CD8-positive, alpha-beta memory T cell (primary cell): ENCODE results near the gene RASA1. TPM values are rescaled to one million over a fixed set of nuclear protein-coding genes. Genes with fewer than 3 reads are reported as not detected.
"Not testable (repeated sequence)": the region's sequence is repeated elsewhere in the genome, so short reads cannot be mapped to it uniquely, and the experiment has no call there.

Source experiments
- CTCF ChIA-PET: fragments of 350-600 bp; sonication (Branson Sonifier 250); formaldehyde crosslinking; loops from one replicate; lab custom pipeline; 2021; ENCODE audit warnings: antibody characterized with exemption; lab: Charles Lee
- POLR2A ChIA-PET: fragments of 350-600 bp; sonication (Branson Sonifier 250); formaldehyde crosslinking; loops from one replicate; lab custom pipeline; 2021; ENCODE audit warnings: antibody characterized with exemption; lab: Charles Lee
- DNase-seq, 5 donors: peaks; one replicate each; pipeline versions ENCODE4 v3.0.0 to v3.0.0-alpha.2; 2020 to 2022; ENCODE audit warnings: mixed read lengths in 1 of 5
- H3K27ac ChIP-seq: one replicate; pipeline ENCODE4 v1.7.0; 2013; ENCODE audit warnings: low read depth, mild to moderate bottlenecking, low read length, moderate library complexity
- H3K27me3 ChIP-seq: 2 replicates; pipeline ENCODE4 v1.7.0; 2013; ENCODE audit warnings: low read length, mild to moderate bottlenecking; ENCODE audit not compliant: insufficient read depth, poor library complexity, severe bottlenecking
- H3K36me3 ChIP-seq: 2 replicates; pipeline ENCODE4 v1.7.0; 2013; ENCODE audit warnings: mild to moderate bottlenecking, low read length, moderate library complexity; ENCODE audit not compliant: insufficient read depth
- H3K4me1 ChIP-seq: 2 replicates; pipeline ENCODE4 v1.7.0; 2013; ENCODE audit warnings: mild to moderate bottlenecking, low read length, moderate library complexity; ENCODE audit not compliant: insufficient read depth
- H3K4me3 ChIP-seq: 2 replicates; pipeline ENCODE4 v1.7.0; 2013; ENCODE audit warnings: mild to moderate bottlenecking, low read length
- H3K9me3 ChIP-seq: 2 replicates; pipeline ENCODE4 v1.7.0; 2013; ENCODE audit warnings: mild to moderate bottlenecking, low read length
- H3K27ac Mint-ChIP-seq, 8 donors: one replicate each; pipeline ENCODE4 v1.8.0; 2020 to 2021; ENCODE audit warnings: mixed read lengths in 8 of 8, mild to moderate bottlenecking in 6 of 8, inconsistent platforms in 3 of 8, moderate library complexity in 3 of 8
- H3K27me3 Mint-ChIP-seq, 2 donors: one replicate each; pipeline ENCODE4 v1.8.0; 2020 to 2021; ENCODE audit warnings: mixed read lengths in 2 of 2, mild to moderate bottlenecking in 1 of 2, moderate library complexity in 1 of 2
- H3K36me3 Mint-ChIP-seq, 3 donors: one replicate each; pipeline ENCODE4 v1.8.0; 2020 to 2021; ENCODE audit warnings: mixed read lengths in 3 of 3, inconsistent platforms in 1 of 3, mild to moderate bottlenecking in 1 of 3
- H3K4me1 Mint-ChIP-seq, 3 donors: one replicate each; pipeline ENCODE4 v1.8.0; 2020 to 2021; ENCODE audit warnings: mixed read lengths in 3 of 3, inconsistent platforms in 1 of 3, mild to moderate bottlenecking in 1 of 3
- H3K4me3 Mint-ChIP-seq, 7 donors: one replicate each; pipeline ENCODE4 v1.8.0; 2020 to 2021; ENCODE audit warnings: mixed read lengths in 7 of 7, mild to moderate bottlenecking in 6 of 7, moderate library complexity in 4 of 7, inconsistent platforms in 2 of 7
- H3K9me3 Mint-ChIP-seq, 5 donors: one replicate each; pipeline ENCODE4 v1.8.0; 2020 to 2022; ENCODE audit warnings: mixed read lengths in 5 of 5, mild to moderate bottlenecking in 3 of 5, moderate library complexity in 2 of 5, inconsistent platforms in 1 of 5
- polyA plus RNA-seq: library from polyadenylated mRNA; unstranded; fragments of 300-500 nt; fragmentation: Illumina TruSeq; gene quantifications from one replicate; pipeline ENCODE4 v1.2.3, GENCODE V29; 2021
- total RNA-seq, 2 experiments: library from RNA; stranded (reverse); gene quantifications; one replicate each; pipeline ENCODE4 v1.2.3, GENCODE V29; 2021

RASA1 gene
- total and polyA plus RNA-seq, 3 experiments from 2014 or later, result 8.0 to 27.1 (median 24.0) TPM

- H3K36me3 ChIP-seq, result no peaks in the 10 kb centered on the region
- Mint-ChIP-seq H3K27me3 (no peaks in the 10 kb centered on the region), H3K4me1 (peaks cover 31 to 57% (median 51%) of the 10 kb centered on the region in 3 donors), H3K9me3 (peaks cover 0 to 2% (median 0%) of the 10 kb centered on the region in 5 donors), H3K4me3 (peak overlapping the region; percentile 93 to 100 (median 97)), H3K36me3 (peaks cover 0 to 21% (median 2%) of the 10 kb centered on the region in 3 donors), H3K27ac (peak overlapping the region; percentile 91 to 96 (median 94))
- ChIA-PET POLR2A (interaction anchor here (1.0 to 1.1 kb wide), 4 partner anchors 132 to 147 kb away, joined by 3 to 5 read pairs (median 4); partner anchors contain the start of gene CCNH), CTCF (interaction anchor here (0.8 to 2.2 kb wide), 6 partner anchors 10 to 132 kb away, joined by 3 to 7 read pairs (median 4); no protein-coding TSS in a partner anchor)
- DNase-seq, result peak in 3 of 5 donors; percentile 56 to 81 (median 78)
- no peaks in the 10 kb centered on the region for H3K9me3 ChIP-seq
- H3K27me3 ChIP-seq, result no peaks in the 10 kb centered on the region
- H3K4me3 ChIP-seq, result peak overlapping the region; percentile 56
- peaks cover 25% of the 10 kb centered on the region for H3K4me1 ChIP-seq
- peak overlapping the region; percentile 78 for H3K27ac ChIP-seq
These were observed 665 bp downstream of the RASA1 start for GRCh38 chr5:87268126-87268969.

GRCh38 chr5:87268970-87269377 is 1.3 kb downstream of the RASA1 start:
- no peaks in the 10 kb centered on the region for H3K36me3 ChIP-seq
- peak overlapping the region; percentile 82 to 96 (median 94) for H3K27ac Mint-ChIP-seq

GRCh38 chr5:87270888-87271287 is 3.2 kb downstream of the RASA1 start:
- H3K4me3 ChIP-seq, H3K9me3 ChIP-seq, H3K27me3 ChIP-seq, H3K9me3 Mint-ChIP-seq, POLR2A ChIA-PET, H3K36me3 ChIP-seq, DNase-seq, CTCF ChIA-PET, H3K27ac ChIP-seq, H3K27me3 Mint-ChIP-seq: not testable (repeated sequence)
- Mint-ChIP-seq H3K27ac (peak overlapping the region in 1 of 8 donors; percentile 35), H3K4me1 (peaks cover 49 to 82% (median 76%) of the 10 kb centered on the region in 3 donors), H3K4me3 (peak overlapping the region in 5 of 7 donors; percentile 2 to 57 (median 55)), H3K36me3 (peaks cover 0 to 22% (median 4%) of the 10 kb centered on the region in 3 donors)
- H3K4me1 ChIP-seq, result peaks cover 37% of the 10 kb centered on the region

More at GRCh38 chr5:87268970-87269377, 1.3 kb downstream of the RASA1 start:
- H3K4me1 Mint-ChIP-seq, result peaks cover 33 to 63% (median 57%) of the 10 kb centered on the region in 3 donors
- H3K27me3 ChIP-seq, result no peaks in the 10 kb centered on the region
- POLR2A ChIA-PET, result interaction anchor here (1.0 to 1.1 kb wide), 2 partner anchors 143 to 148 kb away, joined by 3 to 5 read pairs; partner anchors contain the start of gene CCNH
- no peaks in the 10 kb centered on the region for H3K9me3 ChIP-seq
- H3K27ac ChIP-seq, result peak overlapping the region; percentile 78
- peaks cover 0 to 22% (median 2%) of the 10 kb centered on the region in 3 donors for H3K36me3 Mint-ChIP-seq
- peaks cover 29% of the 10 kb centered on the region for H3K4me1 ChIP-seq
- CTCF ChIA-PET, result interaction anchor here (1.1 to 2.2 kb wide), 4 partner anchors 72 to 132 kb away, joined by 3 to 6 read pairs (median 4); no protein-coding TSS in a partner anchor
- H3K4me3 Mint-ChIP-seq, result peak overlapping the region; percentile 93 to 100 (median 97)
- peaks cover 0 to 2% (median 0%) of the 10 kb centered on the region in 5 donors for H3K9me3 Mint-ChIP-seq
- no peak for DNase-seq
- peak overlapping the region; percentile 56 for H3K4me3 ChIP-seq
- H3K27me3 Mint-ChIP-seq, result no peaks in the 10 kb centered on the region

- Histone ChIP-seq H3K27me3 (no peaks in the 10 kb centered on the region), H3K9me3 (no peaks in the 10 kb centered on the region), H3K4me1 (peaks cover 27% of the 10 kb centered on the region), H3K36me3 (no peaks in the 10 kb centered on the region), H3K27ac (no peak overlapping the region), H3K4me3 (no peak overlapping the region)
- ChIA-PET POLR2A (no interaction called here), CTCF (no interaction called here)
- no peaks in the 10 kb centered on the region for H3K9me3 Mint-ChIP-seq
- no peaks in the 10 kb centered on the region for H3K27me3 Mint-ChIP-seq
- DNase-seq, result no peak
- peak overlapping the region in 7 of 8 donors; percentile 23 to 85 (median 47) for H3K27ac Mint-ChIP-seq
- H3K36me3 Mint-ChIP-seq, result peaks cover 0 to 23% (median 9%) of the 10 kb centered on the region in 3 donors
- peak overlapping the region in 3 of 7 donors; percentile 0 to 27 (median 5) for H3K4me3 Mint-ChIP-seq
- peaks cover 49 to 97% (median 87%) of the 10 kb centered on the region in 3 donors for H3K4me1 Mint-ChIP-seq
These were observed 9.0 kb downstream of the RASA1 start for GRCh38 chr5:87276655-87277054.

GRCh38 chr5:87277279-87277835 is 9.7 kb downstream of the RASA1 start:
- CTCF ChIA-PET, result no interaction called here
- H3K27me3 Mint-ChIP-seq, result no peaks in the 10 kb centered on the region
- peak overlapping the region in 7 of 8 donors; percentile 26 to 63 (median 54) for H3K27ac Mint-ChIP-seq
- Histone ChIP-seq H3K36me3 (no peaks in the 10 kb centered on the region), H3K4me3 (no peak overlapping the region), H3K4me1 (peaks cover 30% of the 10 kb centered on the region), H3K9me3 (no peaks in the 10 kb centered on the region), H3K27me3 (no peaks in the 10 kb centered on the region), H3K27ac (no peak overlapping the region)
- H3K9me3 Mint-ChIP-seq, result no peaks in the 10 kb centered on the region
- peaks cover 0 to 25% (median 9%) of the 10 kb centered on the region in 3 donors for H3K36me3 Mint-ChIP-seq
- POLR2A ChIA-PET, result no interaction called here
- H3K4me1 Mint-ChIP-seq, result peaks cover 50 to 97% (median 87%) of the 10 kb centered on the region in 3 donors
- DNase-seq, result no peak
- H3K4me3 Mint-ChIP-seq, result no peak overlapping the region

- Mint-ChIP-seq H3K4me3 (no peak overlapping the region), H3K4me1 (peaks cover 57 to 97% (median 90%) of the 10 kb centered on the region in 3 donors)
- CTCF ChIA-PET, result no interaction called here
These were observed 11.0 kb downstream of the RASA1 start for GRCh38 chr5:87278590-87279100.

GRCh38 chr5:87282269-87282668 is 14.6 kb downstream of the RASA1 start:
- Mint-ChIP-seq H3K27me3 (no peaks in the 10 kb centered on the region), H3K36me3 (peaks cover 0 to 27% (median 7%) of the 10 kb centered on the region in 3 donors), H3K9me3 (no peaks in the 10 kb centered on the region), H3K4me3 (peak overlapping the region; percentile 25 to 81 (median 63)), H3K27ac (peak overlapping the region; percentile 12 to 92 (median 88)), H3K4me1 (peaks cover 41 to 83% (median 69%) of the 10 kb centered on the region in 3 donors)
- ChIA-PET POLR2A (no interaction called here), CTCF (interaction anchor here (2.3 kb wide), 1 partner anchor 14 kb away, joined by 7 read pairs; the partner anchor contains the start of gene RASA1)
- no peaks in the 10 kb centered on the region for H3K9me3 ChIP-seq
- peaks cover 26% of the 10 kb centered on the region for H3K4me1 ChIP-seq
- no peaks in the 10 kb centered on the region for H3K36me3 ChIP-seq
- DNase-seq, result peak in 2 of 5 donors; percentile 8 to 46
- H3K4me3 ChIP-seq, result peak overlapping the region; percentile 10
- H3K27ac ChIP-seq, result peak overlapping the region; percentile 1
- no peaks in the 10 kb centered on the region for H3K27me3 ChIP-seq

More at GRCh38 chr5:87278590-87279100, 11.0 kb downstream of the RASA1 start:
- H3K4me1 ChIP-seq, result peaks cover 39% of the 10 kb centered on the region
- no peaks in the 10 kb centered on the region for H3K27me3 ChIP-seq
- H3K4me3 ChIP-seq, result no peak overlapping the region
- no peaks in the 10 kb centered on the region for H3K9me3 ChIP-seq
- no peak for DNase-seq
- peaks cover 0 to 23% (median 9%) of the 10 kb centered on the region in 3 donors for H3K36me3 Mint-ChIP-seq
- no peaks in the 10 kb centered on the region for H3K36me3 ChIP-seq
- peak overlapping the region in 4 of 8 donors; percentile 12 to 82 (median 54) for H3K27ac Mint-ChIP-seq
- no peaks in the 10 kb centered on the region for H3K27me3 Mint-ChIP-seq
- no peak overlapping the region for H3K27ac ChIP-seq
- no peaks in the 10 kb centered on the region for H3K9me3 Mint-ChIP-seq
- POLR2A ChIA-PET, result no interaction called here
